T-cell (primary cell): ENCODE data around the gene ZNF213. TPM values are rescaled to one million over a fixed set of nuclear protein-coding genes. Genes with fewer than 3 reads are reported as not detected.

Experiments used
- ATAC-seq, 4 experiments: fragments of 200-7000 bp in 3 of 4; fragments of 150-1000 bp in 1 of 4; cut with Tn5 transposase; replicated peaks in 1 of 4; 1 replicate in 3 of 4; 2 replicates in 1 of 4; pipeline ENCODE4 v1.10.0; 2021; ENCODE audit warnings: moderate library complexity in 3 of 4, mild to moderate bottlenecking in 2 of 4, moderate number of reproducible peaks in 1 of 4
- CTCF ChIA-PET, 2 donors: fragments of 300-600 bp; sonication (Branson Sonifier 250); formaldehyde crosslinking; loops; one replicate each; lab custom pipeline; 2022; ENCODE audit warnings: antibody characterized with exemption in 2 of 2; lab: Charles Lee
- POLR2A ChIA-PET, 2 donors: fragments of 300-600 bp; sonication (Branson Sonifier 250); formaldehyde crosslinking; loops; one replicate each; lab custom pipeline; 2022; ENCODE audit warnings: antibody characterized with exemption in 2 of 2; lab: Charles Lee
- DNase-seq, 35 experiments: peaks; one replicate each; pipeline versions ENCODE4 v3.0.0 to v3.0.0-alpha.2; 2013 to 2023
- H3K27ac ChIP-seq: one replicate; pipeline ENCODE4 v1.5.1; 2013; ENCODE audit warnings: low read length
- H3K27me3 ChIP-seq, 2 experiments: replicated peaks in 1 of 2; 1 replicate in 1 of 2; 2 replicates in 1 of 2; pipeline versions ENCODE4 v1.6.1 to v1.7.0; 2013; ENCODE audit warnings: low read length in 1 of 2, mixed read lengths in 1 of 2; ENCODE audit not compliant: control insufficient read depth in 2 of 2, insufficient read depth in 2 of 2; ENCODE audit errors: extremely low read depth in 1 of 2
- H3K36me3 ChIP-seq, 2 donors: 1 replicate in 1 of 2; 2 replicates in 1 of 2; pipeline versions ENCODE4 v1.6.1 to v1.7.0; 2013; ENCODE audit warnings: low read length in 1 of 2; ENCODE audit not compliant: control insufficient read depth in 2 of 2, insufficient read depth in 1 of 2; ENCODE audit errors: extremely low read depth in 1 of 2
- H3K4me1 ChIP-seq, 2 experiments: 1 replicate in 1 of 2; 2 replicates in 1 of 2; pipeline versions ENCODE4 v1.6.1 to v1.7.0; 2013; ENCODE audit warnings: low read length in 2 of 2, mixed read lengths in 1 of 2; ENCODE audit not compliant: insufficient read depth in 2 of 2, control insufficient read depth in 1 of 2; ENCODE audit errors: extremely low read depth in 1 of 2
- H3K4me3 ChIP-seq, 2 donors: 1 replicate in 1 of 2; 2 replicates in 1 of 2; pipeline versions ENCODE4 v1.5.1 to v1.7.0; 2013; ENCODE audit warnings: mild to moderate bottlenecking in 2 of 2, low read length in 1 of 2, moderate library complexity in 1 of 2; ENCODE audit not compliant: control insufficient read depth in 1 of 2; ENCODE audit errors: extremely low read depth in 1 of 2
- H3K9me3 ChIP-seq: 2 replicates; pipeline ENCODE4 v1.7.0; 2013
- H3K27ac Mint-ChIP-seq, 2 donors: one replicate each; pipeline ENCODE4 v1.8.0; 2020 to 2021; ENCODE audit warnings: mild to moderate bottlenecking in 2 of 2, mixed read lengths in 2 of 2
- H3K27me3 Mint-ChIP-seq, 2 donors: one replicate each; pipeline ENCODE4 v1.8.0; 2021 to 2022; ENCODE audit warnings: mixed read lengths in 2 of 2
- H3K36me3 Mint-ChIP-seq: one replicate; pipeline ENCODE4 v1.8.0; 2021; ENCODE audit warnings: mixed read lengths
- H3K4me1 Mint-ChIP-seq, 3 donors: one replicate each; pipeline ENCODE4 v1.8.0; 2020 to 2022; ENCODE audit warnings: mixed read lengths in 3 of 3, mild to moderate bottlenecking in 1 of 3
- H3K4me3 Mint-ChIP-seq, 3 donors: one replicate each; pipeline ENCODE4 v1.8.0; 2020 to 2022; ENCODE audit warnings: mild to moderate bottlenecking in 3 of 3, mixed read lengths in 3 of 3, moderate library complexity in 3 of 3
- H3K9me3 Mint-ChIP-seq, 3 donors: one replicate each; pipeline ENCODE4 v1.8.0; 2020 to 2022; ENCODE audit warnings: mixed read lengths in 3 of 3
- WGBS: methylation state at CpG from one replicate; pipeline ENCODE4 v1.1.5; 2013; ENCODE audit warnings: missing lambda C conversion rate; ENCODE audit not compliant: insufficient coverage; 5-methylcytosine and 5-hydroxymethylcytosine counted together
- total RNA-seq, 35 experiments: library from RNA in 6 of 35; stranded (reverse) in 6 of 35; fragments of 120-200 nt in 1 of 35; gene quantifications; one replicate each; pipeline versions ENCODE4 v1.2.1 to v1.2.4 and lab custom pipeline; 2013 to 2026

Gene ZNF213
- total RNA-seq, 5 donors from 2014 or later (not counting 1 experiment from before 2014, with no cell fraction given), result 3.1 to 16.9 (median 12.8) TPM

GRCh38 chr16:3123986-3124886 is 10.6 kb upstream of the ZNF213 start:
- H3K36me3 ChIP-seq, result no peaks in the 10 kb centered on the region
- ChIA-PET POLR2A (interaction anchor here (0.6 to 0.7 kb wide), 2 partner anchors 11 to 19 kb away, joined by 3 to 6 read pairs; partner anchors contain the start of gene ZNF213 (in 1 of the 2)), CTCF (interaction anchor here in 1 of 2 donors (0.6 kb wide), 1 partner anchor 61 kb away, joined by 3 read pairs; no protein-coding TSS in a partner anchor)
- peak overlapping the region; percentile 95 to 96 (median 95) for H3K4me3 Mint-ChIP-seq
- H3K27me3 ChIP-seq, result no peaks in the 10 kb centered on the region
- H3K4me1 ChIP-seq, result peaks cover 17 to 45% of the 10 kb centered on the region in 2 experiments
- peak overlapping the region; percentile 94 to 98 for H3K27ac Mint-ChIP-seq
- DNase-seq (peak; percentile 88 to 98 (median 95)), ATAC-seq (peak; percentile 90 to 92 (median 92))
- no peaks in the 10 kb centered on the region for H3K36me3 Mint-ChIP-seq
- no peaks in the 10 kb centered on the region for H3K9me3 Mint-ChIP-seq
- no peaks in the 10 kb centered on the region for H3K9me3 ChIP-seq
- peak overlapping the region; percentile 52 for H3K27ac ChIP-seq
- WGBS, result under 1% methylated on average over 68 of the region's 72 CpGs
- no peaks in the 10 kb centered on the region for H3K27me3 Mint-ChIP-seq
- H3K4me3 ChIP-seq, result peak overlapping the region; percentile 71 to 72
- H3K4me1 Mint-ChIP-seq, result peaks cover 47 to 53% (median 51%) of the 10 kb centered on the region in 3 donors

GRCh38 chr16:3127745-3128144 is 7.1 kb upstream of the ZNF213 start:
- 89% methylated on average over 5 of the region's 6 CpGs for WGBS
- CTCF ChIA-PET, result interaction anchor here in 1 of 2 donors (0.6 to 3.8 kb wide), 4 partner anchors 22 to 69 kb away, joined by 3 to 39 read pairs (median 6); no protein-coding TSS in a partner anchor
- peak overlapping the region; percentile 52 to 59 for H3K27ac Mint-ChIP-seq

GRCh38 chr16:3129137-3130131 is 5.4 kb upstream of the ZNF213 start:
- H3K4me1 ChIP-seq, result peaks cover 25 to 61% of the 10 kb centered on the region in 2 experiments
- H3K9me3 ChIP-seq, result no peaks in the 10 kb centered on the region
- H3K27ac Mint-ChIP-seq, result peak overlapping the region; percentile 93
- peak overlapping the region; percentile 75 to 90 for H3K4me3 ChIP-seq
- no peaks in the 10 kb centered on the region for H3K27me3 Mint-ChIP-seq
- peaks cover 4% of the 10 kb centered on the region for H3K36me3 Mint-ChIP-seq
- H3K36me3 ChIP-seq, result peaks cover 0 to 6% of the 10 kb centered on the region in 2 donors
- 11% methylated on average over 24 of the region's 28 CpGs for WGBS
- peaks cover 62 to 66% (median 63%) of the 10 kb centered on the region in 3 donors for H3K4me1 Mint-ChIP-seq
- ChIA-PET POLR2A (interaction anchor here (0.5 to 1.2 kb wide), 6 partner anchors 11 to 1350 kb away, joined by 3 to 9 read pairs (median 5); partner anchors contain the start of gene IL32 (in 1 of the 2)), CTCF (interaction anchor here (0.6 to 4.1 kb wide), 31 partner anchors 12 to 153 kb away, joined by 3 to 39 read pairs (median 4); partner anchors contain the start of gene ZSCAN10 (in 1 of the 2))
- DNase-seq, result peak; percentile 59 to 95 (median 77)
- H3K4me3 Mint-ChIP-seq, result peak overlapping the region; percentile 87 to 90 (median 89)
- H3K27me3 ChIP-seq, result no peaks in the 10 kb centered on the region
- peak; percentile 73 to 77 (median 74) for ATAC-seq
- H3K27ac ChIP-seq, result peak overlapping the region; percentile 1
- no peaks in the 10 kb centered on the region for H3K9me3 Mint-ChIP-seq

More at GRCh38 chr16:3127745-3128144, 7.1 kb upstream of the ZNF213 start:
- Histone ChIP-seq H3K9me3 (no peaks in the 10 kb centered on the region), H3K27ac (no peak overlapping the region), H3K36me3 (peaks cover 0 to 6% of the 10 kb centered on the region in 2 donors), H3K4me1 (peaks cover 20 to 60% of the 10 kb centered on the region in 2 experiments), H3K4me3 (peak overlapping the region in 1 of 2 donors; percentile 15), H3K27me3 (no peaks in the 10 kb centered on the region)
- DNase-seq, result no peak
- Mint-ChIP-seq H3K36me3 (peaks cover 4% of the 10 kb centered on the region), H3K4me1 (peaks cover 59 to 65% (median 63%) of the 10 kb centered on the region in 3 donors), H3K4me3 (peak overlapping the region; percentile 36 to 44 (median 39)), H3K27me3 (no peaks in the 10 kb centered on the region), H3K9me3 (no peaks in the 10 kb centered on the region)
- ATAC-seq, result no peak
- POLR2A ChIA-PET, result no interaction called here

- H3K36me3 ChIP-seq, result peaks cover 0 to 6% of the 10 kb centered on the region in 2 donors
- DNase-seq, result peak in 13 of 35 experiments; percentile 6 to 52 (median 34)
- POLR2A ChIA-PET, result interaction anchor here in 1 of 2 donors (0.5 to 0.9 kb wide), 2 partner anchors 73 to 152 kb away, joined by 3 read pairs; no protein-coding TSS in a partner anchor
- no peak for ATAC-seq
- H3K4me1 ChIP-seq, result peaks cover 30 to 67% of the 10 kb centered on the region in 2 experiments
- Mint-ChIP-seq H3K4me3 (no peak overlapping the region), H3K27ac (peak overlapping the region in 1 of 2 donors; percentile 15), H3K27me3 (no peaks in the 10 kb centered on the region), H3K9me3 (no peaks in the 10 kb centered on the region), H3K4me1 (peaks cover 55 to 60% (median 57%) of the 10 kb centered on the region in 3 donors), H3K36me3 (peaks cover 4% of the 10 kb centered on the region)
- 100% methylated on average over 1 of the region's 12 CpGs for WGBS
- H3K9me3 ChIP-seq, result no peaks in the 10 kb centered on the region
- no peak overlapping the region for H3K4me3 ChIP-seq
- CTCF ChIA-PET, result interaction anchor here (0.6 to 4.1 kb wide), 6 partner anchors 34 to 1150 kb away, joined by 3 to 28 read pairs (median 4); partner anchors contain the start of genes HCFC1R1 (in 1 of the 2) and THOC6 (in 1 of the 2)
- no peak overlapping the region for H3K27ac ChIP-seq
- no peaks in the 10 kb centered on the region for H3K27me3 ChIP-seq
Observed at GRCh38 chr16:3131755-3132377, 3.0 kb upstream of the ZNF213 start.

- WGBS, result 0% methylated on average over 5 of the region's 7 CpGs
- no peak for DNase-seq
- H3K9me3 Mint-ChIP-seq, result no peaks in the 10 kb centered on the region
Observed at GRCh38 chr16:3133844-3134243, 985 bp upstream of the ZNF213 start.

More at GRCh38 chr16:3133844-3134243, 985 bp upstream of the ZNF213 start:
- peak overlapping the region; percentile 98 for H3K27ac Mint-ChIP-seq
- Histone ChIP-seq H3K27me3 (no peaks in the 10 kb centered on the region), H3K36me3 (peaks cover 3 to 16% of the 10 kb centered on the region in 2 donors), H3K27ac (peak overlapping the region; percentile 79), H3K9me3 (no peaks in the 10 kb centered on the region), H3K4me1 (peaks cover 19 to 56% of the 10 kb centered on the region in 2 experiments), H3K4me3 (peak overlapping the region; percentile 74 to 84)
- H3K27me3 Mint-ChIP-seq, result no peaks in the 10 kb centered on the region
- no peak for ATAC-seq
- POLR2A ChIA-PET, result interaction anchor here in 1 of 2 donors (0.7 kb wide), 1 partner anchor 325 kb away, joined by 3 read pairs; no protein-coding TSS in a partner anchor
- peak overlapping the region; percentile 86 to 99 (median 98) for H3K4me3 Mint-ChIP-seq
- H3K36me3 Mint-ChIP-seq, result peaks cover 4% of the 10 kb centered on the region
- CTCF ChIA-PET, result interaction anchor here in 1 of 2 donors (1.4 to 1.8 kb wide), 4 partner anchors 15 to 70 kb away, joined by 7 to 14 read pairs (median 9); no protein-coding TSS in a partner anchor
- H3K4me1 Mint-ChIP-seq, result peaks cover 39 to 45% (median 40%) of the 10 kb centered on the region in 3 donors
